ENCODE data around the gene HMX2.

Gene HMX2, protein sequence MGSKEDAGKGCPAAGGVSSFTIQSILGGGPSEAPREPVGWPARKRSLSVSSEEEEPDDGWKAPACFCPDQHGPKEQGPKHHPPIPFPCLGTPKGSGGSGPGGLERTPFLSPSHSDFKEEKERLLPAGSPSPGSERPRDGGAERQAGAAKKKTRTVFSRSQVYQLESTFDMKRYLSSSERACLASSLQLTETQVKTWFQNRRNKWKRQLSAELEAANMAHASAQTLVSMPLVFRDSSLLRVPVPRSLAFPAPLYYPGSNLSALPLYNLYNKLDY

DNA sequence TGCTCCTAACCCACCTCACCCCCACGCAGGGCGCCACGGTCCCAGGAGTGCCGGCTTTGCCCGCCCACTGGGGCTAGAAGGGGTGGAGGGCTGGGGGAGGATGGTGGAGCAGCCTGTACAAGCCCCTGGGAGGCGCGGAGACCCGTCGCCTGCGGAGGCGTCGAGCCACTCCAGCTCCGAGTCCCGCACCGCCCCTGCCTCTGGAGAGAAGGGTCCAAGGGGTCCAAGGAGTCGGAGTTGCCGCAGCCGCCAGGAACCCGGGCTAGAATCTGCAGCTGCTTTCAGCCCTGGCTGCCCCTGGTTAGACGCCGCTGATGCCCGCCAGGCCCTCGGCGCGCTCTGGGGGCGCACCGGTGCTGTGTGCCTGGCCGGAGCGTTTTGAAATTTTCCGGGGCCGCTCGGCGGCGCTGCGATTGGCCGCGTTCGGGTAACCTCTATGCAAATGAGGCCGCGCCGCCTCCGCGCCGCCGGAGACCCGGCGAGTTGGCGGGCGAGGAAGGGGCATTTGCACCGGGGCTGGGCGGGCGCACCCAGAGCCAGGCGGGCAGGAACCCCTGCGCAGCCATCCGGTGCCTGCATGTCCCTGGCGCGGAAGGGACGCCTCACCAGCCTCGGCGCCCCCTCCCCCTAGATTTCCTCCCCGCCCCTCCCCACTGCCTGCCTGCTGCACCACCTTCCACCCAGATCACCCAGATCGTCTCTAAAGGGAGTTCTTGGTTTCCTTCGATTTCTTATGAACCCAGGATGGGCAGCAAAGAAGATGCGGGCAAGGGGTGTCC is at the start of gene HMX2:
HMX2 (plus strand) TSS at position 502 of the 779 bp plus-strand sequence; CDS start at position 745, 243 bp downstream.
- FAIRE-seq: no peak

DNA sequence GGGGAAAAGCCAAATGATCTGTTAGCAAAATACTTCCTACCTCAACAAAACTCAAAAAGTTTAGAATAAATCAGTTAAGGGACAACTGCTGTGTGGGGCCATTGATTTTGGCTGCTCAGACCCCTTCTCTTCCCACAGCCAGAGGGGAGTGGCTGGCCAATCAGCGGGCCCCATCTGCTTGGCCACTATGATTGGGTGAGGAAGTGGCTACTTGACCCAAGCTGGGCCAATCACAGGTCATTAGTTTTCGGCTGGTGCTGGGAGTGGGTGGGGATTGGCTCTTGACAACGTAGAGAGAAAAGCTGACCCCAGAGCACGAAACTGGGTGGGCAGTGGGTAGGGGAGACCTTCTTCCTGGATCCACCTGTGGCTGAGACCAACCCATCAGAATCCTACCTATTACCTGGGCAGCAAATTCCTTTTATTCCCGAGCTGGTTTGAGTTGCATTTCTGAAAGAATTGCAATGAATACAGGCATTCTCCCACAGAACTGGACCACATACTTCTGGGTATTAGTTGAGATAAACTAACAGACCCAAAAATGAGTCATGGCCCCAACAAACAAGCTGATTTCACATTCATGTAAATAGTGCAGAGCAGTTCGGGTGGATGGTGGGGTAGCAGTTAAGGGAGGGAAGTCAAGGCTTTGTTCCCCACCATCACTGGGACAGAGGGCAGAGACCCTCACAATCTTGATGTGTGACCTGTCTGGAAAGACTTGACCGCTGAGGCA is 47.7 kb upstream of the HMX2 start:
- no peak for FAIRE-seq

DNA sequence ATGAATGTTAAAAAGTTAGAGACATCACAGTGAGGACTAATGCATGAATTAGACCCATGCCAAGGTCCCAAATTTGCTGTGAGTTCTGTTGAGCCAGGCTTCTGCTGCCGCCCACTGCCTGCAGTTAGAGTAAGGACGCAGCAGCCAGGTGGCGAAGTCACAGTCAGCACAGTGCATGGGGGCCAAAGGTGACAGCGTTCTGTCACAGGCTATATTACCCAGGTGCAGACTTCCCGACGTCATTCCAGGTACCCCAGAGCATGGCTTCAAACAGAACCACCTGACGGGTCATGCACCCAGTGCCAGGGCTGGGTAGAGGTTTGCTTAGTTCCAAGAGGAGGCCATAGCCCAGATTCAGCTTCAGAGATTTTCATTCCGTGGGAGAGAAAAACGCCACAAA is 46.1 kb upstream of the HMX2 start:
- FAIRE-seq: no peak

DNA sequence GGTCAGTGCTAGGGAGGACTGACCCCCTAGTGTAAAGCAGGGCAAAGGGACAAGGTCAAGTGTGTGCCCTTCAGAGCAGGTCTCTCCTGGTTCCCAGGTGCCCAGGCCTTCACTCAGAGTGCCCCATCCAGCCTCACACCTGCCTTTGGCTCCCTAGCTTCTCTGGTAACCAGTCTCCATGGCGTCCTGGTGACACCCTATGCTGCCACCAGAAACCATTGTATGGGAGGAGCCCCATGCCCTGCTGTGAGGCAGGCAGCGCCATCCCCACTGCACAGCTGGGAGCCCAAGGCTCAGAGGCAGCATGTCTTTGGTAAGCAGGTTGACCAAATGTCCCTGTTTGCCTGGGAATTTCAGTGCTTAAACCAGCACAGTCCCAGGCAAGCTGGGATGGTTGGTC is 45.3 kb upstream of the HMX2 start:
- FAIRE-seq: no peak

DNA sequence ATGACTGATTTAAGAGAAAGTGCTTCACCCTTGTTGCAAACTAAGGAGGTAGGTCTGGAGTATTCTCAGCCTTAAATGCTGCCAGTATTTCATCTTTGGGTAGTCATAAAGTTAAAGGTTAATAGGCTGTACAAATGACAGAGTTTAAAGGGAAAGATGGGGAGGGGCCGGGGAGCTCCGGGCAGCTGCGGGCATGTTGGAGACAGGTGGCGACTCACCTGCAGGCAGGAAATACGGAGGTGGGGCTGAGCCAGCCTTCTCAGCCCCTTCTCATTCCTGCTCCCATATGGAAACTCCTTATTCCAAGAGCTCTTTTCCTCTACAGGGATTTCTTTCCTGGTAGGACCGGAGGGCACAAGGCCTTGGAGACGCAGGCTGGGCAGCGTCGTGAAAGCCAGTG is 44.0 kb upstream of the HMX2 start:
- no peak for FAIRE-seq

DNA sequence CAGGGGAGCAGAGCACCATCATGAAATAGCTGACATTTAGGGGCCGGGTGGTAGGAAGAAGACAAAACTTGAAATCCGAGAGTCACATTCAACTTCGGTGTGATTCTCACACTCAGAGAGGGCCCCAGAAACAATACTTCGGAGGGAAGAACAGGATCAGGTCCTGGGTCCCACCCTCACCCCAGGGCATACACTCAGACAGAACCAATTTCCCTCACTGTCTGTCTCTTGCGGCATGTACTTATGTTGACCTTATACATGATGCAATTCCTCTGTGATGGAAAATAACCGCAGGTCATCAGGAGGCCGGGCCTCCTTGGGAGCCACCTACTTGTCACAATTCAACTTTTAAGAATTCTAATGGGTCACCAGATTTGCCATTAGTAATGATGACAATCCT is 38.5 kb upstream of the HMX2 start:
- no peak for FAIRE-seq

DNA sequence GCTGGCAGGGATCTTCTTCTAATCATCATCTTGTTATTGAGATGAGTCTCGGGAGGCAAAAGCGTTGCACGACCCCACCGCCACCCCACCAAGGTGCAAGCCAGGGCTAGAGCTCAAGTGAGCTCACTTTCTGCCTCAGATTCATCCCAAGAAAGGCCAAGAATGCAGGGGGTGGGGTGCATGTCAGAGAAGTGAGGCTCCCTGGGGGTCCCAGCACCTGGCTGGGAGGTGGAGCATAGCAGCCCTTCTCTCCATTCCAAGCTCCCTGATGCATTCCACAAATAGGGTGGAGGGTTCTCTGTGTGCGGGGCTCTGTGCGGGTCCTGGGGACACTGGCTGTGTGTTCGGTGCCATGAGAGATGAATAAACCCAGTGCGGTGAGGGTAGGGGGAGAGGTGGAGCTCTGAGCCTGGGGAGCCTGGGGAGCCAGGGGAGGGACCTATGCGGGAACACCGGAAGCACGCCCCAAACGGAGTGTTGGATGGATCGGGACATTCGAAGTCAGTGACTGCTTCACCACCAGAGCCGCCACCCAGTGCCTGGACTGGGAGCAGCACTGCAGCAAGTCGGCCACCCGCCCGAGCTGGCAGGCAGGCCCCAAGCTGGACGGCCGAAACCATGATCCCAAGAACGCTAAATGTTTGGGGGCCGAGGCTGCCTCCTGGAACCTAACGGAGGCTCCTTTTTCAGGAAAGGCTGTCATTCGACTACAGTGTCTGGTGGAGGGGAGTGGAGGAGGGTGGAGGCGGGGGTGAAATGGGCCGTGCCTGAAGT is 30.1 kb upstream of the HMX2 start:
- FAIRE-seq: no peak

DNA sequence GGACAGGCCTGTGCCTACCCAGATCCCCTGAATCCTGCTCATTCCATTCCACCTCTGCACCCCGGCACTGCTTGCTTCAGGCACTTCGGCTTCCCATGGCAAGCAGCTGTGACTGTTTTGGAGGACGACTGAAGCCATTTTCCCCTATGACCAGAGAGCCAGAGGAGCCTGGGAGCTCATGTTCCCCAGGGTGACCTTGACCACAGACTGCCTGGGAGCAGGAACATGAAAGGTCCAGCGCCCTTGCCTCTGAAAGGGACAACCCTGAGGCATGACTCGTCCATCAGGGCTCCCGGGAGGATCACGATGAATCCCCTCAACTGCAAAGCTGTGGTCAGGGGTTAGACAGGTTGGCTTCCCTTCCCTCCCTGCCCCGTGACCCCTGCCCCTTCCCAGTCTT is 28.9 kb upstream of the HMX2 start:
- FAIRE-seq: no peak

DNA sequence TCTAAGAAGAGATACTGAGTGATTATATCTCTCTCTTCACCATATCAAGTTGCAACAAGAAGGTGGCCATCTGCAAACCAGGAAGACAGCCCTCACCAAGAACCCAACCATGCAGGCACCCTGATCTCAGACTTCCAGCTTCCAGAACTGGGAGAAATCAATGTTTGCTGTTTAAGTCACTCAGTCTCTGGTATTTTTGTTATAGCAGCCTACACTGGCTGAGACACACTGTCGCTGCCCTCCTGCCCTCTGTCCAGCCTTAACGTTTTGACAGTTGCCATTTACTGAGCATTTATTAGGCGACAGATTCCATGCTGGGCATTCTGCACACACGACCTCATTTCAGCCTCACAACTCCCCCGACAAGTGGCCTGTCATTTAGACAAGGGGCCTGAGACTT is 21.7 kb upstream of the HMX2 start:
- no peak for FAIRE-seq

DNA sequence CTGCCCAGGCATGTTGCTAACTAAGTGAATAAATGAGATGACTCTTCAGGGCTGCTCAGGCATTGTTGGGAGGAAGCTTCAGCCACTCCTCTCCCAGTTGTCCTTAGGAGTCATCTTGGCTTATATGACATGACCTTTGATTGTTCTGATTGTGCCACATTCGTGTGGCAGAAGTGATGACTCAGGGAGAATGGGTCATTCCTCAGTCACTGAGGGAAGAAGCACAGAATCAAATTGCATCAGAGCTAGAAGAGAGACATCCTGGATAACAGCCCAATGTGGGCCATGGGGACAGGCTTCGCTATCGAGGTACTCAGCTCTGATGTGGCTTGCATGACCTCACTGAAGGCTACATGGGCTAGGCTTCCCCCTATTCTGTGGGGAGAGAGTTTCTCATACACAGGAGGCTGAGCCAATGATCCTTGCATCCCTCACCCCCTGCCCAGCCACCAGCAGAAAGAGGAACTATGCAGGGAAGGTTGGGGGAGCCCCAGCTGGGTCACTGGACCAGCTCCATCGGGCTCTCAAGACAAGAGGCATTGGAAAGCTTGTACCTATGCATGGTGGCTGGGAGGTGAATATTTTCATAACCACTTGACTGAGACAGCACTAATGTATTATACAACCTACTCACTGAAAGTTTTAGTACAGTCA is 18.2 kb upstream of the HMX2 start:
- FAIRE-seq: no peak

DNA sequence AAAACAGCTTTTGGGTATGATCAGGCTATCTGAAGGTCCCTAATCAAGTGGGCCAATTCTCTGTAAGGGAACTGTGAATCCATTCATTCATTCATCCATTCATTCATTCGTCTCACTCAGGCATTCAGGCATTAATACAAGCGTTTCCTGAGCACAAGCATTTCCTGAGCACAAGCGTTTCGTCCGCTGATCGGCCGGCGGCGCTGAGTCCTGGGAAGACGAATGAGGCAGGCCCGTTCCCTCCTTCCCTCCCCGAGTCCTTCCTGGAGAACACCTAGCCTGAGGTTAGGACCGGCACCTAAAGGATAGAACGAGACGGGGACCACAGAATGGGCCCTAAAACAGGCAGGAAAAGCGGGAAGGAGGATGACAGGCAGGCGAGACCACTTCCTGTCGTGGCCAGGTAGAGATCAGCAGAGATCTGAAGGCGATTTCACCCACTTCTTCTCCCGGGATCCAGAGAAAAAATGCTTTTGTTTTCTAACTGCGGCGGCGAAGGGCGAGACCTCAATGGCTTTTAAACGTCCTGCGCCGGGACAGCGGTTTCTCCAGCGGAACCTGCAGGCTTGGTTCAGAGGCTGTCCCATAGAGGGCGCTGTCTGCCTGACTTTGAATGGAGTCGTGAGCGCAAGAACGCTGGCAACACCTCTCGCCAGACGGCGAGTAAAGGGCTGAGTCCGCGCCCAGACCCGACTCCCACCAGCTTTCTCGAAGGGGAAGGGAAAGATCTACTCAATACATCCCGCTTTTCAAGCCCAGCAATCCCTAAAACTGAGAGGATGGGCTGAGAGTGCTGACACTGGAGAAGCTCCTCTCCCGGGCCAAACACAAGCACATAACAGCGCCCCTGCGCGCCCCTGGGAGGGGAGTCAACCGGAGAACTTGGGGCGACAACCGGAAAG is 15.1 kb upstream of the HMX2 start:
- peak; percentile 73 for FAIRE-seq

DNA sequence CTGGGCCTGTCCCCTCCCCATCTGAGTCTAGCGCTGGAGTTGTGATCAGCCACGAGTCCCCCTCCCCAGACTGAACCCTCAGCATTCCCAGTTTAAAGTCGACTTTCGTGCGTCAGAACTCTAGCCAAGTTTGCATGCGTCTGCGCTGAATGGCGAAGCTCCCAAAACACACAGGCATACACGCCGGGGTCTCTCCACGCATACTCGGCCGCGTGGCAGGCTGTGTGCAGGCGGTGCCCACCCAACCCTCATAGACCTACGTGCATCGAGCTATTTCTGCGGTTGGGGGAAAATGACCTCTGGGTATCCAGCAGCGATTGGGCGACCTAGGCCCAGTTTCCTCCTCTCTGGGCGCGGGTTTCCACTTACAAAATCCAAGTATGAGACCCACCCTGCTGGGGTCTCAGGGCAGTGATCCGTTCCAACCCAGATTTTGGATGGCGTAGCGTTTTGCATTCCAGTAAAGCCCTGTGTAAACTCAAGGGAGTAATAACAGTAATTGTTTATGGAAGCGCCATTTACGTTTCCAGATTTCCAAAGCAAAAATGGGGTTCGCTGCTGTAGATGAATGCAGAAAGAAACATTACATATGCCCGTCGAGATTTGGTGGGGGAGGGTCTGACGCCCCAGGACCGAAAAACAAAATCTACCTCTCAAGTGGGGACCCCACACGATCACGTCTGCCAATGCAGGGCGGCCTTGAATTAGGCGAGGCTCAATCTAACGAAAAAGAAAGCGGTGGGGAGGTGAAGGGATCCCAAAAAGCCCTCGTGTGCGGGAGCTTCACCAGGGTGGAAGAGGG is 14.2 kb upstream of the HMX2 start:
- no peak for FAIRE-seq

DNA sequence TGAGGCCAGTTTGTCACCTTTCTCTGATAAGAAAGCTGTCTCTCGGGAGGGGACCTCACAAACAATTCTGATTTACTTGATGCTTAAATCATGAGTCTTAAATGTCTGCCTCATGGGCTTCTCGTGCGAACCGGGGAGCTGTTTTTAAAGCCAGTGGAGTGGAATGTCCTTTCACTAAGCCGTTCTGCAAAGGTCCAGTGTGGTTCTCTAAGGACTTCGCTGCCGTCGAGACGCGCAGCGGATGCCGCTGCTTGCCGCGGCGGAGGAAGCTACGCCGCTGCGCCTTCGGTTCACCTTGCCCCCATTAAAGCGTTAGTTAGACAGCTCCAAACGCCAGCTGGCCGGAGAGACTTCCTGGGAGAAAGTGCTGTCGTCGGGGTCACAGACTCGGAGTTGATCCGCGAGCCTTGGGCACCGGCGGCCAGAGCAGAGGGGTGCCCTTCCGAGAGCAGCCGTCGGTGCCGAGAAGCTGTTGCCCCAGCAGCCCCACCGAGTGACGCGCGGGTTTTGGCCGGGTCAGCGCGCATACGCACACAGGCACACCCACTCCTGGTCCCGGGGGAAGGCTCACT is 13.5 kb upstream of the HMX2 start:
- FAIRE-seq: no peak

DNA sequence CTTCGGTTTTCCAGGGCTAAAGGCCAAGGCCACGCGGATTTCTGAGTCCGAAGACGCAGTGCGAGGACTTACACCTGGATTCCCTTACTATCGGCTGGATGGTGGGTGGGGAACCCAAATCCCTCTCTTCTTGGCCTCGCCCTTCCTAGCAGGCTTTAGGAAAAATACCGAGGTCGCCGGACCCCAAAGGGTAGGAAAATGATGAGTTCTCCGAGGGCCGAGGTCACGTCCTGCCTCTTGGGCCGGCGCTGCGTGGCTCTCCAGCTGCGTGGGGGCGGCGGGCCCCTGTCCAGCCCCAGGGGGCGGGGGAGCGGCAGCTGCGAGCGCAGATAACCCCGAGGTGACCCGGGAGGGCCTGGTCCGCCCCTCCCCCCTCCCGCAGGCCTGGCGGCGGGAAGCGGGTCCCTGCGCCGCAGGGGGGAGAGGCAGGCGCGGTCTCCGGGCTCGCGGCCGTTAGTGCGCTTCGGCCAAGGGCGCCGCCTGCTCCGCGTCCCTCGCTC is 13.0 kb upstream of the HMX2 start:
- FAIRE-seq: no peak

DNA sequence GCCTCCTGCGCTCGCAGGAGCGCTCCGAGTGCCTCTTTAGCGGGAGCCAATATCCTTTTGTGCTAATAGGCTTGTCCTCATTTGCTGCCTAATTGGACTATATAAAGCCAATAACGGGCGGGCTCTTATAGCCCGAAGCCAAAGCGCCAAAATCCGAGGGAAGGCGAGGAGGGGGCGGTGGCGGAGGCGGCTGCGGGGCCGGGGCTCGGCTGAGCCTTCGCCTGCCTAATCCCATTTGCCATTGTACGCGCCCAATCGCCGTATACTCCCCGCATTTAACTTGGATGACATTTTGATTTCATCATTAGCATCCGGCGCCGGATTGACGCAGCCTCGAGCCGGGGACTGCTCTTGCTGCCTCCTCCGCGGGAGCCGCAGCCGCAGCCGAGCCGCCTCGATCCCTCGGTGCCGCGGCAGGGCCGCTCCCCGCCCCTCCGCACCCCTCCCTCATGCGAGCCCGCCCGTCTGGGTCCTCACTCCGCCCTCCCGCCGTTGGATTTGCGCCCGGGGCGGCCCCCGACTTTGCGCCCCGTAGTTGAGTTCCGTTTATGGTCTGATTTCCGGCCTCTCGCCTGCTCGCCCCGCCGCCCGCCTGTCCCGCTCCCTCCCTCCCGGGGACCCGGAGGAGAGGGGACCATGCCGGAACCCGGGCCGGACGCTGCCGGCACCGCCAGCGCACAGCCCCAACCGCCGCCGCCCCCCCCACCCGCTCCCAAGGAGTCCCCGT is 12.4 kb upstream of the HMX2 start, which contains the start of gene HMX3:
HMX3 (plus strand) TSS at position 556 of the 727 bp plus-strand sequence; CDS start at position 637, 81 bp downstream.
- FAIRE-seq: no peak

DNA sequence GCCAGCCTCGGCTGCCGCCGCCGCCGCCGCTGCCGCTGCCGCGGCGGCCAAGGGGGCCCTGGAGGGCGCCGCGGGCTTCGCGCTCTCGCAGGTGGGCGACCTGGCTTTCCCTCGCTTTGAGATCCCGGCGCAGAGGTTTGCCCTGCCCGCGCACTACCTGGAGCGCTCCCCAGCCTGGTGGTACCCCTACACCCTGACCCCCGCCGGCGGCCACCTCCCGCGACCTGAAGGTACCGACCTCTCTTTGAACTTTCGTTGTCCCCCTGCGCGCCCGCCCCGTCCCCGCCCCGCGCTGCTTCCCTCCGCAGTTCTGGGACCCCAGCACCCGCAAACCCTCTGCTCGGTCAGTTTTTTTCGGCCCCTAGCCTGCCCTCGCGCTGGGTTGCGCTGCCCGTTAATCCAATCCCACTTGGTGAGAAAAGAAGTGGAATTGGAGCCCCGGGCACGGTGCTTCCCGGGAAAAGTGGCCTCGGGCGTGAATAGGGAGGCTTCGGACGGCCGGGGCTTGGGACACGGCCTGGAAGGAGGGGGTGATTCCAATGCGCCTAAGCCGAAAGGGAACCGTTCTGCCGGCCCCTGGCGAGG is 11.6 kb upstream of the HMX2 start:
- FAIRE-seq: no peak

DNA sequence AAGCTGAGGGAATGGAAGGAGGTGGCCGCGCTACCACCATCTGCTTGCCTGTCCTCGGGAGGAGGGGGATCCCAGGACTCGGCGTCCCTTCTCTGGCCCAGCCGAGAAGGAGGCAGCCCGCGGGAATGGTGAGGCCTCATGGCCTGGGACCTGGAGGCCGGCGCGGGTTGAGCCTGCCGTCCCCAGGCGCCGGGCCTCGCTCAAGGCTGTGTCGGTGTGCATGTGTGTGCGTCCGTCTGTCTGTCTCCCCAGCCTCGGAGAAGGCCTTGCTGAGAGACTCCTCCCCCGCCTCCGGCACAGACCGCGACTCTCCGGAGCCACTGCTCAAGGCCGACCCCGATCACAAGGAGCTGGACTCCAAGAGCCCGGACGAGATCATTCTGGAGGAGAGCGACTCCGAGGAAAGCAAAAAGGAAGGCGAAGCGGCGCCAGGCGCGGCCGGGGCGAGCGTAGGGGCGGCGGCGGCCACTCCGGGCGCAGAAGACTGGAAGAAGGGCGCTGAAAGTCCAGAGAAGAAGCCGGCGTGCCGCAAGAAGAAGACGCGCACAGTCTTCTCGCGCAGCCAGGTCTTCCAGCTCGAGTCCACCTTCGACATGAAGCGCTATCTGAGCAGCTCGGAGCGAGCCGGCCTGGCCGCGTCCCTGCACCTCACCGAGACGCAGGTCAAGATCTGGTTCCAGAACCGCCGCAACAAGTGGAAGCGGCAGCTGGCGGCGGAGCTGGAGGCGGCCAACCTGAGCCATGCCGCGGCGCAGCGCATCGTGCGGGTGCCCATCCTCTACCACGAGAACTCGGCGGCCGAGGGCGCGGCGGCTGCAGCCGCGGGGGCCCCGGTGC is 10.9 kb upstream of the HMX2 start:
- no peak for FAIRE-seq

DNA sequence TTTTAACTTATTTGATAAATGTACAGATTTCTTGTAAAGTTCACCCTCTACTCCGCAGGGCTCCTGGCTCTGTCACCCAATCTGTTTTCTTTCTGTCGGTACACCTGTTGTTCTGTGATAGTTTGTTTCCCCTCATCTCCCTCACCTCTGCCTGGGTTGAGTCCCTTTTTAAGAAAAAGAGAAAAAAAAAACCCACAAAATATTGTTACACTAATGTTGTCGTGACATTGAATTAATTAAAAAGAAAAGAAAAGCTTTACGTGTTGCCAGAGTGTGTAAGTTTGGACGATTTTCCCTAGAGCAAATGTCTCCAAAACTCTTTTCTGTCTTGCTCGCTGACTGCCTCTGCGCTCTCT is 8.8 kb upstream of the HMX2 start:
- FAIRE-seq: no peak
